GM11168 (cell line): ENCODE measurements around the gene MAN2B2.

Source experiments
- in situ Hi-C: fragments of 300-500 bp; cut with MboI; formaldehyde crosslinking; loops from one replicate; pipeline ENCODE4 v1.12.0; 2022; ENCODE audit warnings: low sequenced_read_pairs; ENCODE audit not compliant: unreplicated experiment

MAN2B2 gene

GRCh38 chr4:6542951-6543350, 32.0 kb upstream of the MAN2B2 start:
- in situ Hi-C loops = loop anchor here (10.0 kb wide), 1 partner anchor 308 kb away; no protein-coding TSS in a partner anchor

- in situ Hi-C loops = loop anchor here (10.0 kb wide), 1 partner anchor 311 kb away; no protein-coding TSS in a partner anchor
Observed at GRCh38 chr4:6546091-6546490, 28.9 kb upstream of the MAN2B2 start.

- in situ Hi-C loops = loop anchor here (10.0 kb wide), 1 partner anchor 312 kb away; no protein-coding TSS in a partner anchor
Observed at GRCh38 chr4:6546681-6547447, 28.1 kb upstream of the MAN2B2 start.

- in situ Hi-C loops = loop anchor here (10.0 kb wide), 1 partner anchor 314 kb away; no protein-coding TSS in a partner anchor
Observed at GRCh38 chr4:6548201-6548881, 26.6 kb upstream of the MAN2B2 start.

GRCh38 chr4:6548882-6549230, 26.1 kb upstream of the MAN2B2 start:
- in situ Hi-C loops = loop anchor here (10.0 kb wide), 1 partner anchor 314 kb away; no protein-coding TSS in a partner anchor

GRCh38 chr4:6549445-6549844, 25.5 kb upstream of the MAN2B2 start:
- in situ Hi-C loops = loop anchor here (10.0 kb wide), 1 partner anchor 315 kb away; no protein-coding TSS in a partner anchor

GRCh38 chr4:6549890-6550620, 24.9 kb upstream of the MAN2B2 start:
- in situ Hi-C loops = loop anchor here (10.0 kb wide), 1 partner anchor 315 kb away; no protein-coding TSS in a partner anchor

GRCh38 chr4:6550821-6551220, 24.2 kb upstream of the MAN2B2 start:
- in situ Hi-C loops = no loop called here

- in situ Hi-C loops = no loop called here
Observed at GRCh38 chr4:6551660-6552059, 23.3 kb upstream of the MAN2B2 start.

GRCh38 chr4:6555519-6555918, 19.5 kb upstream of the MAN2B2 start:
- in situ Hi-C loops = no loop called here

GRCh38 chr4:6556263-6556662, 18.7 kb upstream of the MAN2B2 start:
- in situ Hi-C loops = no loop called here

GRCh38 chr4:6557185-6557584, 17.8 kb upstream of the MAN2B2 start:
- in situ Hi-C loops = no loop called here

- in situ Hi-C loops = no loop called here
Observed at GRCh38 chr4:6557856-6558255, 17.1 kb upstream of the MAN2B2 start.

- in situ Hi-C loops = no loop called here
Observed at GRCh38 chr4:6560416-6561172, 14.4 kb upstream of the MAN2B2 start.

- in situ Hi-C loops = no loop called here
Observed at GRCh38 chr4:6561173-6561516, 13.8 kb upstream of the MAN2B2 start.

GRCh38 chr4:6561706-6562371, 13.2 kb upstream of the MAN2B2 start:
- in situ Hi-C loops = no loop called here

- in situ Hi-C loops = no loop called here
Observed at GRCh38 chr4:6562931-6563901, 11.8 kb upstream of the MAN2B2 start.

- in situ Hi-C loops = no loop called here
Observed at GRCh38 chr4:6563935-6564645, 10.9 kb upstream of the MAN2B2 start.
